ENCODE measurements around the gene CYP11A1. TPM values are rescaled to one million over a fixed set of nuclear protein-coding genes. Genes with fewer than 3 reads are reported as not detected.

CYP11A1 gene
- total RNA-seq, 1 donor from 2014 or later, result 0.43 TPM

GRCh38 chr15:74335396-74335795 lies 32.0 kb downstream of the CYP11A1 start:
- peaks cover 36% of the 10 kb centered on the region for H3K27me3 Mint-ChIP-seq (ENCODE audit: low read depth, unreplicated experiment)
- H3K4me3 Mint-ChIP-seq (ENCODE audit: unreplicated experiment), result no peak overlapping the region
- Histone ChIP-seq H3K9ac (ENCODE audit: low read length) (no peak overlapping the region), H3K4me3 (ENCODE audit: insufficient read depth, low read depth, low read length) (no peak overlapping the region), H3K4me1 (ENCODE audit: insufficient read depth, low read length) (peaks cover 11% of the 10 kb centered on the region), H3K27me3 (ENCODE audit: insufficient read depth, low read length) (no peaks in the 10 kb centered on the region), H4K20me1 (ENCODE audit: insufficient read depth, low read length) (no peaks in the 10 kb centered on the region), H2AFZ (ENCODE audit: low read depth, low read length) (no peak overlapping the region), H3K36me3 (ENCODE audit: insufficient read depth, low read length) (no peaks in the 10 kb centered on the region), H3K4me2 (ENCODE audit: low read length) (no peak overlapping the region), H3K27ac (ENCODE audit: low read depth, low read length) (no peak overlapping the region), H3K79me2 (ENCODE audit: insufficient read depth, low read length) (no peaks in the 10 kb centered on the region), H3K9me3 (ENCODE audit: insufficient read depth, low read depth, low read length) (no peaks in the 10 kb centered on the region)
- FAIRE-seq, result no peak
- peaks cover 17% of the 10 kb centered on the region for H3K9me3 Mint-ChIP-seq (ENCODE audit: unreplicated experiment)
- no peak overlapping the region for H3K27ac Mint-ChIP-seq (ENCODE audit: unreplicated experiment)
- H3K4me1 Mint-ChIP-seq (ENCODE audit: low read depth, unreplicated experiment), result peaks cover 6% of the 10 kb centered on the region
- no peak for DNase-seq (ENCODE audit: low read depth)
- TF ChIP-seq CTCF (IDR thresholded peaks at IDR 0.05; ENCODE audit: insufficient read depth, low read depth, low read length) (no peak), EZH2 (IDR thresholded peaks at IDR 0.05; ENCODE audit: insufficient read depth, low read length) (no peak)
- no peaks in the 10 kb centered on the region for H3K36me3 Mint-ChIP-seq (ENCODE audit: low read depth, unreplicated experiment)

GRCh38 chr15:74334127-74334526 lies 33.3 kb downstream of the CYP11A1 start:
- FAIRE-seq, result no peak

More at GRCh38 chr15:74334127-74334526, 33.3 kb downstream of the CYP11A1 start:
- Histone ChIP-seq H3K27me3 (ENCODE audit: insufficient read depth, low read length) (peaks cover 2% of the 10 kb centered on the region), H3K27ac (ENCODE audit: low read depth, low read length) (no peak overlapping the region), H3K9ac (ENCODE audit: low read length) (no peak overlapping the region), H4K20me1 (ENCODE audit: insufficient read depth, low read length) (no peaks in the 10 kb centered on the region), H3K36me3 (ENCODE audit: insufficient read depth, low read length) (no peaks in the 10 kb centered on the region), H3K4me1 (ENCODE audit: insufficient read depth, low read length) (peaks cover 5% of the 10 kb centered on the region), H2AFZ (ENCODE audit: low read depth, low read length) (no peak overlapping the region), H3K9me3 (ENCODE audit: insufficient read depth, low read depth, low read length) (no peaks in the 10 kb centered on the region), H3K4me2 (ENCODE audit: low read length) (no peak overlapping the region), H3K79me2 (ENCODE audit: insufficient read depth, low read length) (no peaks in the 10 kb centered on the region), H3K4me3 (ENCODE audit: insufficient read depth, low read depth, low read length) (no peak overlapping the region)
- Mint-ChIP-seq H3K27me3 (ENCODE audit: low read depth, unreplicated experiment) (peaks cover 46% of the 10 kb centered on the region), H3K27ac (ENCODE audit: unreplicated experiment) (no peak overlapping the region), H3K9me3 (ENCODE audit: unreplicated experiment) (peaks cover 15% of the 10 kb centered on the region), H3K4me1 (ENCODE audit: low read depth, unreplicated experiment) (no peaks in the 10 kb centered on the region), H3K36me3 (ENCODE audit: low read depth, unreplicated experiment) (no peaks in the 10 kb centered on the region), H3K4me3 (ENCODE audit: unreplicated experiment) (no peak overlapping the region)
- no peak for DNase-seq (ENCODE audit: low read depth)
- TF ChIP-seq EZH2 (IDR thresholded peaks at IDR 0.05; ENCODE audit: insufficient read depth, low read length) (no peak), CTCF (IDR thresholded peaks at IDR 0.05; ENCODE audit: insufficient read depth, low read depth, low read length) (no peak)
